ENCODE data around the gene PLEKHF1.

PLEKHF1 gene

DNA sequence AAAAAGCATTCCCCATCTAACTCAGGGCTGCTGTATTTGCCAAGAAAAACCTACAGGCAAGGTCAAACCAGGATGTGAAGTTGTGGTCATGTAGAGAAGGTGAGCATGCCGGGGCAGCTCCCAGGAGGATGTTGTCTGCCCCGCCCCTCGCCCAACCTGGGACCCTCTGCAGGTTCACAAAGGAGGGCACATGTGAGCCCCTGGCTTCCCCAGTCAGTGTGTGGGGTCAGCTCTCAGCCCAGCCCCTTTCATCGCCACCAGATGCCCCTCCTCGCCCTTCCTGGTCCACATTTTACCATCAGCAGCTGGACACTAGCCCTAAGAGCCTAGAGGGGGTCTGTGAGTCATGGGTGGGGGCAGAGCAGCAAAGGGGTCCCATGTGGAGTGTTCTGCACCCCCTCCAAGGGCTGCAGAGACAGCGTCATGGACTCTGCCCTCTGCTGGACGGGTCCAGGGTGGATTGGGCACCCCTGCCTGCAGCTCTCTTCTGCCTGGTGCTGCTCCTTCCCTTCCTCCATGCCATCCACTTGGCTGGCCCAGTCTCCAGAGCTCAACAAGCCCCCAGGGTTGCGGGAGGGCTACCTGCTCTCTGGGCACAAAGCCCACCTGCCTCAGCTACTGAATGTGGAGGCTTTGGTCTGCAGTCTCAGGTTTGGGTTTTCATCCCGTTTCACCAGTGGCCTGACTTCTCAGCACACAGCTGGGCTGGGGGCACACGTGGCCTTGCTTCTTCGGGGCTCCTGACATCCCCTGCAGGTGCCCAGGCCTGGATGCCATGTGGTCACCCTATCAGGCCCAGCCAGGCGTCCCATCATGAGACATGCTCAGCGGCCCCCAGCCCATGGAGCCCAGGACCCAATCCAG is 3.7 kb downstream of the PLEKHF1 start:
- TF ChIP-seq, protein P1, sequence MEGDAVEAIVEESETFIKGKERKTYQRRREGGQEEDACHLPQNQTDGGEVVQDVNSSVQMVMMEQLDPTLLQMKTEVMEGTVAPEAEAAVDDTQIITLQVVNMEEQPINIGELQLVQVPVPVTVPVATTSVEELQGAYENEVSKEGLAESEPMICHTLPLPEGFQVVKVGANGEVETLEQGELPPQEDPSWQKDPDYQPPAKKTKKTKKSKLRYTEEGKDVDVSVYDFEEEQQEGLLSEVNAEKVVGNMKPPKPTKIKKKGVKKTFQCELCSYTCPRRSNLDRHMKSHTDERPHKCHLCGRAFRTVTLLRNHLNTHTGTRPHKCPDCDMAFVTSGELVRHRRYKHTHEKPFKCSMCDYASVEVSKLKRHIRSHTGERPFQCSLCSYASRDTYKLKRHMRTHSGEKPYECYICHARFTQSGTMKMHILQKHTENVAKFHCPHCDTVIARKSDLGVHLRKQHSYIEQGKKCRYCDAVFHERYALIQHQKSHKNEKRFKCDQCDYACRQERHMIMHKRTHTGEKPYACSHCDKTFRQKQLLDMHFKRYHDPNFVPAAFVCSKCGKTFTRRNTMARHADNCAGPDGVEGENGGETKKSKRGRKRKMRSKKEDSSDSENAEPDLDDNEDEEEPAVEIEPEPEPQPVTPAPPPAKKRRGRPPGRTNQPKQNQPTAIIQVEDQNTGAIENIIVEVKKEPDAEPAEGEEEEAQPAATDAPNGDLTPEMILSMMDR (IDR thresholded peaks at IDR 0.05) = no peak

DNA sequence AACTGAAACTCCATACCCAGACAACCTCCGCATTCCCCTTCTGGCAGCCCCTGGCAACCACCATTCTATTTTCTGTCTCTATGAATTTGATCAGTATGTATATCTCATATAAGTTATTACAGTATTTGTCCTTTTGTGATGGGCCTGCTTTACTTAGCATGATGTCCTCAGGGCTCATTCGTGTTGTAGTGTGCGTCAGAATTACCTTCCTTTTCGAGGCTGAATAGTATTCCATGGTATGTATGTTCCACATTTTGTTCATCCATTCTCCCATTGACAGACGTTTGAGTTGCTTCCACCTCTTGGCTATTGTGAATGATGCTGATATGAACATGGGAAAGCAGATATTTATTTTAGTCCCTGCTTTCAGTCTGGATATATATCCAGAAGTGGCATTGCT is 5.0 kb downstream of the PLEKHF1 start:
- TF ChIP-seq, protein P1 (IDR thresholded peaks at IDR 0.05) = no peak

DNA sequence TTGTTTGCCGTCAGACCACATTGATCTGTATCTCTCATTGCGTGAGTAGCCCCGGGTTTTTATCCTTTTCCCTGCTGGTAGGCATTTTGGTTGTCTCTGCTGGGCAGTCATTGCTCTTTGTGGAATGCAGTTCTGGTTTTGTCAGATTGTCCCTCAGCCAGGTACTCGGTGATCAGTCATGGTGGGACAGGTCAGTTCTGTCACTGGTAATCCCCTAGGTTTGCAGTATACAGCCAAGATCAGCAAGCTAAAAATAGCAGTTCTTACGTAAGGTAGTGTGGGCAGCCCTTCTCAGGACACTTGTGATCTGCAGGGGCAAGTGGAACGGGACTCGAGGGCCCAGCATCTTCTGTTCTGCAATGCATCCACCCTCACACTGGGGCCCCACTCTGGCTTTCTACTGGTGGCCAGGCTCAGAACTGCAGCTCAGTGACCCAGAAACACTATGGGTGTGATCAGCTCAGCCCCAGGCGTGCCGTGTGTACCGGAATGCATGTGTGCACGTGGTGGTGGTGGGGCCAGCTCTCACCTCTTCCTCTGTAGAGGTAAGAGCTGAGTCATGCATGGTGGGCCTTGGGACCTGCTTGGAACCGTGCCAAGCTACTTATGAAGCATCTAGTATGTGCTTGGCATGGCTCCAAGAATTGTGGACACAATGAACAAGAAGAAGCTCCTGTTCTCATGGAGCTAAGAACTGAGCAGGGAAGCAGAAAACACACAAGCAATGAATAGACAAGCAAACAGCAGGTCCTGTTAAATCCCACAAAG is 6.3 kb downstream of the PLEKHF1 start:
- TF ChIP-seq, protein P1 (IDR thresholded peaks at IDR 0.05) = no peak

- TF ChIP-seq, protein P1 (IDR thresholded peaks at IDR 0.05) = no peak
Measured at GRCh38 chr19:29672319-29672932, 7.2 kb downstream of the PLEKHF1 start.

DNA sequence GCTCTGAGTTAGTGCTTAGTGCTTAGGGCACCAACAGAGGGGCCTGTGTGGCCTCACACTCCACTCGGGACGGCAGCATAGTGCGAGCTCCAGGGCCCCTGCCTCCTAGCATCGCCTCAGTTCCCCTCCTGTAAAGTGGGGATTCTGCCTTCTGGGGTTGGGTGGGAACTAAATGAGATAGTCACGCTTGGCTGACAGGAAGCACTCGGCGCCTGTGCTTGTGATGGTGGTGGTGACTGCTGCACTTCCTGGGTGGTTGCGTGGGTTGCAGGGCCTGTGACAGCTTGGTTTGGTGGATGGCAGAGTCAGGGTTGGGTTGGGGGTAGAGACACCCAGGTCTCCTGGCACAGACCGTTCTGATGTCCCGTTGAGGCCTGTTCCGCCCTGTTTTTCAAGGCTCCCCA is 7.7 kb downstream of the PLEKHF1 start:
- TF ChIP-seq, protein P1 (IDR thresholded peaks at IDR 0.05) = no peak

DNA sequence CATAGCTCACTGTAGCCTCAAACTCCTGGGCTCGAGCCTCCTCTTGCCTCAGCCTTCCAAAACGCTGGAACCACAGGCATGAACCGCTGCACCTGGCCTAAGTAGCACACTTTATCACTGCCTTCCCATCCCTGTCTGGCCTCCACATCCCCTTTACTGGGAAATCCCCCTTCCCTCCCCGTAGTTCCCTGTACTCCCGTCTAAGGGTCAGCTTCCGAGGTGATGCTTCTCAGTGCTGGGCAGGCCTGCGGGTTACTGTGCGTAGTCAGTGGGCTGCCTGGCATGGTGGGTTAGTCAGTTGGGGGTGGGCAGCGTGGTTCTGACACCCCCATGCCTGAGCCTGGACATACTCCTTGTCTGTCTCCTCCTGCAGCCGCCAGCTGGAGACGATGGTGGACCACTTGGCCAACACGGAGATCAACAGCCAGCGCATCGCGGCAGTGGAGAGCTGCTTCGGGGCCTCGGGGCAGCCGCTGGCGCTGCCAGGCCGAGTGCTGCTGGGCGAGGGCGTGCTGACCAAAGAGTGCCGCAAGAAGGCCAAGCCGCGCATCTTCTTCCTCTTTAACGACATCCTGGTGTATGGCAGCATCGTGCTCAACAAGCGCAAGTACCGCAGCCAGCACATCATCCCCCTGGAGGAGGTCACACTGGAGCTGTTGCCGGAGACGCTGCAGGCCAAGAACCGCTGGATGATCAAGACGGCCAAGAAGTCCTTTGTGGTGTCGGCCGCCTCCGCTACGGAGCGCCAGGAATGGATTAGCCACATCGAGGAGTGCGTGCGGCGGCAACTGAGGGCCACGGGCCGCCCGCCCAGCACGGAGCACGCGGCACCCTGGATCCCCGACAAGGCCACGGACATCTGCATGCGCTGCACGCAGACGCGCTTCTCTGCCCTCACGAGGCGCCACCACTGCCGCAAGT is 8.4 kb downstream of the PLEKHF1 start:
- TF ChIP-seq, protein P1 (IDR thresholded peaks at IDR 0.05) = no peak
